Lung (tissue), 12 donors: ENCODE measurements around the gene ZNF526. TPM values are rescaled to one million over a fixed set of nuclear protein-coding genes. Genes with fewer than 3 reads are reported as not detected.

Experiments
- ATAC-seq: fragments of 200-7000 bp; cut with Tn5 transposase; one replicate; pipeline ENCODE4 v1.9.1; 2020; ENCODE audit warnings: moderate number of reproducible peaks; ENCODE audit not compliant: insufficient read depth, low FRiP score
- DNase-seq, 3 donors: peaks; one replicate each; pipeline ENCODE4 v3.0.0-alpha.2; 2013 to 2017
- H3K27ac ChIP-seq, 2 donors: one replicate each; pipeline ENCODE4 v1.5.1; 2013; ENCODE audit warnings: mild to moderate bottlenecking in 2 of 2, moderate library complexity in 2 of 2, control low read depth in 1 of 2, inconsistent platforms in 1 of 2, low read depth in 1 of 2, low read length in 1 of 2
- H3K27me3 ChIP-seq, 3 donors: one replicate each; pipeline ENCODE4 v1.5.1; 2013; ENCODE audit warnings: low read length in 2 of 3; ENCODE audit not compliant: control insufficient read depth in 3 of 3, insufficient read depth in 3 of 3
- H3K36me3 ChIP-seq, 4 donors: one replicate each; pipeline ENCODE4 v1.5.1; 2013; ENCODE audit warnings: low read length in 4 of 4, mild to moderate bottlenecking in 1 of 4, moderate library complexity in 1 of 4; ENCODE audit not compliant: control insufficient read depth in 4 of 4, insufficient read depth in 4 of 4
- H3K4me1 ChIP-seq, 5 donors: one replicate each; pipeline ENCODE4 v1.5.1; 2013; ENCODE audit warnings: low read length in 5 of 5, mild to moderate bottlenecking in 2 of 5, moderate library complexity in 1 of 5; ENCODE audit not compliant: control insufficient read depth in 5 of 5, insufficient read depth in 5 of 5
- H3K4me3 ChIP-seq: one replicate; pipeline ENCODE4 v1.5.1; 2013; ENCODE audit warnings: mild to moderate bottlenecking, control low read depth, moderate library complexity
- H3K9ac ChIP-seq, 2 donors: one replicate each; pipeline ENCODE4 v1.5.1; 2013; ENCODE audit warnings: low read length in 2 of 2, control low read depth in 1 of 2; ENCODE audit not compliant: insufficient read depth in 1 of 2
- H3K9me3 ChIP-seq, 4 donors: one replicate each; pipeline ENCODE4 v1.5.1; 2013; ENCODE audit warnings: low read length in 3 of 4, mild to moderate bottlenecking in 1 of 4, moderate library complexity in 1 of 4; ENCODE audit not compliant: control insufficient read depth in 4 of 4, insufficient read depth in 3 of 4
- WGBS, 2 donors: extraction: QIAGEN DNeasy Blood & Tissue Kit; methylation state at CpG; one replicate each; pipeline ENCODE4 v1.1.7; 2013; 5-methylcytosine and 5-hydroxymethylcytosine counted together
- polyA plus RNA-seq, 2 donors: library from polyadenylated mRNA; stranded (reverse); fragments of 200-250 nt; gene quantifications; one replicate each; pipeline ENCODE4 v1.2.1, GENCODE V29; 2013
- total RNA-seq, 2 donors: library from RNA; depleted of rRNA in 1 of 2; stranded (reverse); fragments of >200 nt in 1 of 2; gene quantifications; one replicate each; pipeline ENCODE4 v1.2.1, GENCODE V29; 2014 to 2021
- TF ChIP-seq, protein P1 (sequence below): IDR thresholded peaks from 2 replicates; pipeline ENCODE4 v1.5.1; 2012; ENCODE audit warnings: mild to moderate bottlenecking; ENCODE audit errors: control extremely low read depth, extremely low read depth
- donor health status: control.
- donor health status: control.
- donor health status: Bipolar disorder and iron deficiency.
- donor health status: healthy.
- donor health status: DM: yes; HTN: yes; CAD: no.

Gene ZNF526
- total and polyA plus RNA-seq, 4 donors = 4.6 to 14.4 (median 5.4) TPM

DNA sequence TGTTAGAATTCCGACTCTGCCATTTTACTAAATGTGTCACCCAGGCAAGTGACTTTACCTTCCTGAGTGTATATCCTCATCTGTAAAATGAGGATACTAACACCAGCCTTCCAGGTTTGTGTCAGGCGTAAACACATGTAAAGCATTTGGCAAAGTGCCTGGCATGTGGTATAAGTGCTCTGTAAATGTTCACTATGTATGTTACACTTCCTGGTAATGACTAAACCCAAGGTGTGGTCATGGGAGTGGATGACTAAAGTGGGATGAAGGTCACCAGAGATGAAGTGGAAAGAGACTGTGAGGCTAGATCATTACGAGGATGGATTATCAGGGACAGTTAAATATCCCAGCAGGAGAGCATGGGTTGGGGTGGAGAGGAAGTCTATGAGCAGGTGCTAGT lies 28.3 kb upstream of the ZNF526 start:
- Histone ChIP-seq H3K4me1 (no peaks in the 10 kb centered on the region), H3K9ac (no peak overlapping the region), H3K36me3 (no peaks in the 10 kb centered on the region), H3K4me3 (no peak overlapping the region), H3K9me3 (peaks cover 0 to 4% (median 2%) of the 10 kb centered on the region in 4 donors), H3K27me3 (peaks cover 0 to 6% (median 0%) of the 10 kb centered on the region in 3 donors), H3K27ac (no peak overlapping the region)
- DNase-seq (no peak), ATAC-seq (peak; percentile 58)
- 49 to 65% methylated on average over 3 of the region's 3 CpGs for WGBS, 2 donors
- TF ChIP-seq, protein P1, sequence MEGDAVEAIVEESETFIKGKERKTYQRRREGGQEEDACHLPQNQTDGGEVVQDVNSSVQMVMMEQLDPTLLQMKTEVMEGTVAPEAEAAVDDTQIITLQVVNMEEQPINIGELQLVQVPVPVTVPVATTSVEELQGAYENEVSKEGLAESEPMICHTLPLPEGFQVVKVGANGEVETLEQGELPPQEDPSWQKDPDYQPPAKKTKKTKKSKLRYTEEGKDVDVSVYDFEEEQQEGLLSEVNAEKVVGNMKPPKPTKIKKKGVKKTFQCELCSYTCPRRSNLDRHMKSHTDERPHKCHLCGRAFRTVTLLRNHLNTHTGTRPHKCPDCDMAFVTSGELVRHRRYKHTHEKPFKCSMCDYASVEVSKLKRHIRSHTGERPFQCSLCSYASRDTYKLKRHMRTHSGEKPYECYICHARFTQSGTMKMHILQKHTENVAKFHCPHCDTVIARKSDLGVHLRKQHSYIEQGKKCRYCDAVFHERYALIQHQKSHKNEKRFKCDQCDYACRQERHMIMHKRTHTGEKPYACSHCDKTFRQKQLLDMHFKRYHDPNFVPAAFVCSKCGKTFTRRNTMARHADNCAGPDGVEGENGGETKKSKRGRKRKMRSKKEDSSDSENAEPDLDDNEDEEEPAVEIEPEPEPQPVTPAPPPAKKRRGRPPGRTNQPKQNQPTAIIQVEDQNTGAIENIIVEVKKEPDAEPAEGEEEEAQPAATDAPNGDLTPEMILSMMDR = no peak

DNA sequence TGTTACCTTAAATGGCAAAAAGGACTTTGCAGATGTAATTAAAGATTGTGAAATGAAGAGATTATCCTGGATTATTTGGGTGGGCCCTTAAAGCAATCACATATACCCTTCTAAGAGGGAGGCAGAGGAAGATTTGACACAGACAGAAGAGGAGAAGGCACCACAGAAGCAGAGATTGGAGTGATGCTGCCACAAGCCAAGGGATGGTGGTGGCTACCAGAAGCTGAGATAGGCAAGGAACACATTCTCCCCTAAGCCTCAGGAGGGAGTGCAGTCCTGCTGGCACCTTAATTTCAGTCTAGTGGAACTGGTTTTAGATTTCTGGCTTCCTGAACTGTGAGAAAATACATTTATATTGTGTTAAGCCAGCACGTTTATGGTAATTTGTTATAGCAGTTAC lies 26.8 kb upstream of the ZNF526 start:
- WGBS, 2 donors = 76 to 93% methylated on average over 1 of the region's 1 CpG
- H3K9me3 ChIP-seq = peaks cover 0 to 4% (median 2%) of the 10 kb centered on the region in 4 donors
- ATAC-seq (no peak), DNase-seq (no peak)
- peaks cover 0 to 6% (median 0%) of the 10 kb centered on the region in 3 donors for H3K27me3 ChIP-seq
- H3K4me3 ChIP-seq = no peak overlapping the region
- H3K4me1 ChIP-seq = peaks cover 0 to 2% (median 0%) of the 10 kb centered on the region in 5 donors
- H3K9ac ChIP-seq = no peak overlapping the region
- TF ChIP-seq, protein P1 = no peak
- H3K27ac ChIP-seq = no peak overlapping the region
- H3K36me3 ChIP-seq = peaks cover 0 to 8% (median under 1%) of the 10 kb centered on the region in 4 donors

DNA sequence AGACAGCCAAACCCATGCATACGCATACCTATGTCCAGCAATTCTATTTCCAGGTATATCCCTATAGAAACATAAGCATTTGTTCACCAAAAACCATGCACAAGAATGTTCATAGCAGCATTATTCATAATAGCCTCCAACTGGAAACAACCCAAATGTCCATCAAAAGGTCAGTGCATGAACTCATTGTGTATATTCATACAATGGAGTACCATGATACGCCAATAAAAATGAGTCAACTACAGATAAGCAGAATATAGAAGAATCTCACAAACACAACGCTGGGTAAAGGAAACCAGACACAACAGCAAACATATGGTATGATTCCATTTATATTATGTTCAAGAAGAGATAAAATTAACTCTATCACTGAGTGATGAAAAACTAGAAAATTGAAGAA lies 26.4 kb upstream of the ZNF526 start:
- WGBS, 2 donors = 78 to 81% methylated on average over 3 of the region's 3 CpGs
- peaks cover 0 to 2% (median 0%) of the 10 kb centered on the region in 5 donors for H3K4me1 ChIP-seq

More for the DNA sequence above, 26.4 kb upstream of the ZNF526 start:
- no peak overlapping the region for H3K9ac ChIP-seq
- ATAC-seq = no peak
- H3K27ac ChIP-seq = no peak overlapping the region
- DNase-seq = no peak
- H3K27me3 ChIP-seq = peaks cover 0 to 6% (median 0%) of the 10 kb centered on the region in 3 donors
- peaks cover 0 to 4% (median 2%) of the 10 kb centered on the region in 4 donors for H3K9me3 ChIP-seq
- TF ChIP-seq, protein P1 = no peak
- peaks cover 0 to 10% (median 3%) of the 10 kb centered on the region in 4 donors for H3K36me3 ChIP-seq
- no peak overlapping the region for H3K4me3 ChIP-seq
